Transverse colon (tissue), 4 donors: ENCODE measurements around the gene PLEKHB2. TPM values are rescaled to one million over a fixed set of nuclear protein-coding genes. Genes with fewer than 3 reads are reported as not detected.

ENCODE experiments used
- DNase-seq: peaks from one replicate; pipeline ENCODE4 v3.0.0-alpha.2; 2019
- H3K27ac ChIP-seq, 4 donors: fragments of 200-600 bp; sonication (generic); 2 replicates each; pipeline ENCODE4 v1.5.1; 2016 to 2018; ENCODE audit warnings: inconsistent platforms in 4 of 4
- H3K27me3 ChIP-seq: fragments of 200-600 bp; sonication (generic); 2 replicates; pipeline ENCODE4 v1.5.1; 2017; ENCODE audit warnings: inconsistent platforms
- H3K36me3 ChIP-seq, 4 donors: fragments of 200-600 bp; sonication (generic); 2 replicates each; pipeline ENCODE4 v1.5.1; 2017 to 2019; ENCODE audit warnings: inconsistent platforms in 4 of 4
- H3K4me1 ChIP-seq, 4 donors: fragments of 200-600 bp; sonication (generic); 2 replicates each; pipeline ENCODE4 v1.5.1; 2017 to 2020; ENCODE audit warnings: inconsistent platforms in 4 of 4
- H3K4me3 ChIP-seq, 4 donors: fragments of 200-600 bp; sonication (generic); 1 replicate in 1 of 4; 2 replicates in 3 of 4; pipeline versions ENCODE4 v1.5.1 to v1.6.1; 2017 to 2019; ENCODE audit warnings: inconsistent platforms in 4 of 4
- H3K9me3 ChIP-seq, 2 donors: fragments of 200-600 bp; sonication (generic); 2 replicates each; pipeline ENCODE4 v1.5.1; 2017 to 2019; ENCODE audit warnings: inconsistent platforms in 2 of 2
- EP300 ChIP-seq: sonication (generic); formaldehyde crosslinking; IDR thresholded peaks from one replicate; pipeline ENCODE4 v1.6.1; 2017; ENCODE audit warnings: antibody characterized with exemption, low read depth
- POLR2A ChIP-seq: fragments of 450-650 bp; IDR thresholded peaks from one replicate; pipeline ENCODE4 v1.6.1; 2016; ENCODE audit warnings: antibody characterized with exemption, mild to moderate bottlenecking, moderate library complexity
- POLR2AphosphoS5 ChIP-seq, 3 donors: sonication (generic); formaldehyde crosslinking; IDR thresholded peaks; one replicate each; pipeline ENCODE4 v1.6.1; 2016; ENCODE audit warnings: antibody characterized with exemption in 3 of 3
- WGBS, 2 donors: methylation state at CpG; one replicate each; pipeline ENCODE4 v1.1.5; 2018; ENCODE audit warnings: low coverage in 1 of 2; 5-methylcytosine and 5-hydroxymethylcytosine counted together
- in situ Hi-C, 4 donors: fragments of 200-750 bp; cut with MboI; loops; one replicate each; pipeline versions ENCODE4 v1.15.0 to v1.15.1; 2017; ENCODE audit warnings: low sequenced_read_pairs in 3 of 4, low pct_ligation_motif_present in 1 of 4, low pct_unique_long_range_greater_than_20kb in 1 of 4
- intact Hi-C: fragments of 100-400 bp; cut with DNase I; formaldehyde crosslinking; loops from one replicate; pipeline ENCODE4 v1.15.1; 2023; ENCODE audit warnings: low total_unique reads
- total RNA-seq, 4 donors: library from RNA; depleted of rRNA; stranded (reverse); fragments of >200 nt; gene quantifications; one replicate each; pipeline ENCODE4 v1.1.0, GENCODE V29; 2016
- TF ChIP-seq, protein P1 (sequence below), 5 experiments: fragments of 200-600 bp in 3 of 5; fragments of 450-650 bp in 2 of 5; sonication (generic) in 3 of 5; IDR thresholded peaks; 1 replicate in 2 of 5; 2 replicates in 3 of 5; pipeline ENCODE4 v1.5.1; 2016 to 2017; ENCODE audit warnings: antibody characterized with exemption in 5 of 5, inconsistent platforms in 3 of 5, mild to moderate bottlenecking in 2 of 5, moderate library complexity in 1 of 5

The PLEKHB2 gene
- total RNA-seq, 4 donors from 2014 or later, result 35.4 to 222 (median 131) TPM

DNA sequence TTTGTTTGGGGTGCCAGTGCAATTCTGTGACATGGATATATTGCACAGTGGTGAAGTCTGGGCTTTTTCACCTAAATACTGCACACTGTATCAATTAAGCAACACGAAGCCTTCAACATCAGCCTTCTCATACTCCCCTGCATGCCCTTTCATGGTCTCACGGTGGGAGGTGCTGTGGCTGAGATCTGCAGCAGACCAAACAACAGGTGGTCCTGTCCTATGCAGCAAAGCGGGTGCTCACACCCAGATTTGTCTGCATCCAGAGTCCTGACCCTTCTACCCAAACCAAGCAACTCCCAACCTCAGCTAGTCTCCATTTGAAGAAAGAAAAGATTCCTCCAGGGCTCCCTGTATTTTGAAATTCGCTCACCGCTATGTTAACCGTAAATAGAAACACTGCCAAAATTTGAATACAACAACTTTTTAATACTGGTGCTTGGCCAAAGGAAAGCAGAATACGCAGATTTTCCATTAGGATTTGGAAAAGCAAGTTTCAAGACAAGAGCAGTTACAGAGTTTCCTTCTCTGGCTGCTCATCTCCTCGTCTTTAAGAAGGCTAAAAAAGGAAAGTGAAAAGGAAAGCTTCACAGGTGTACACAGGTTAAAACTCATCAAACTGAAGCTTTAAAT lies 46.8 kb upstream of the PLEKHB2 start:
- intact Hi-C loops, result no loop called here
- H3K27ac ChIP-seq, result no peak overlapping the region
- H3K4me1 ChIP-seq, result peaks cover 0 to 20% (median 9%) of the 10 kb centered on the region in 4 donors
- in situ Hi-C loops, result no loop called here
- no peaks in the 10 kb centered on the region for H3K9me3 ChIP-seq
- peaks cover 0 to 31% (median 8%) of the 10 kb centered on the region in 4 donors for H3K36me3 ChIP-seq
- no peaks in the 10 kb centered on the region for H3K27me3 ChIP-seq
- WGBS, 2 donors, result 80 to 84% methylated on average over 7 to 8 of the region's 8 CpGs
- H3K4me3 ChIP-seq, result no peak overlapping the region
- no peak for DNase-seq
- no peak for TF ChIP-seq POLR2AphosphoS5 (IDR thresholded peaks at IDR 0.05)
- TF ChIP-seq, protein P1, sequence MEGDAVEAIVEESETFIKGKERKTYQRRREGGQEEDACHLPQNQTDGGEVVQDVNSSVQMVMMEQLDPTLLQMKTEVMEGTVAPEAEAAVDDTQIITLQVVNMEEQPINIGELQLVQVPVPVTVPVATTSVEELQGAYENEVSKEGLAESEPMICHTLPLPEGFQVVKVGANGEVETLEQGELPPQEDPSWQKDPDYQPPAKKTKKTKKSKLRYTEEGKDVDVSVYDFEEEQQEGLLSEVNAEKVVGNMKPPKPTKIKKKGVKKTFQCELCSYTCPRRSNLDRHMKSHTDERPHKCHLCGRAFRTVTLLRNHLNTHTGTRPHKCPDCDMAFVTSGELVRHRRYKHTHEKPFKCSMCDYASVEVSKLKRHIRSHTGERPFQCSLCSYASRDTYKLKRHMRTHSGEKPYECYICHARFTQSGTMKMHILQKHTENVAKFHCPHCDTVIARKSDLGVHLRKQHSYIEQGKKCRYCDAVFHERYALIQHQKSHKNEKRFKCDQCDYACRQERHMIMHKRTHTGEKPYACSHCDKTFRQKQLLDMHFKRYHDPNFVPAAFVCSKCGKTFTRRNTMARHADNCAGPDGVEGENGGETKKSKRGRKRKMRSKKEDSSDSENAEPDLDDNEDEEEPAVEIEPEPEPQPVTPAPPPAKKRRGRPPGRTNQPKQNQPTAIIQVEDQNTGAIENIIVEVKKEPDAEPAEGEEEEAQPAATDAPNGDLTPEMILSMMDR (IDR thresholded peaks at IDR 0.05), result no peak

DNA sequence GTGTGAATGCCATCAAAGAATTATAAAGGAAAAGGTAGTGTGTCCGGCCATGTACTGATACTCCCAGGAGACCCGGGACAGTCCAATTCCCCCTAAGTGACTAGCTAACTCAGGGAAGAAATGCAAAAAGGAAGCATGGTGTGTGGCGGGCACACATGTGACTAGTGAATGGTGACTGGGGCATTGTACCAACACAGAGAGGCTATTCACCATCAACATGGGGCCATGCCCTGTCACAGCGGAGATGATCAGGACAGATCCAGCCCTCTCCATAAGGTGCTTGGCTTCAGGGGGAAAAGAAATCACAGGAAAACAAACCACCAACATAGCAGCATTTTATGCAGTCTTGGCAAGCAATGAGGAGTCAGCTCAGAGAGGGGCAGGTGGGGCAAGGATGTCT lies 46.2 kb upstream of the PLEKHB2 start:
- H3K9me3 ChIP-seq, result no peaks in the 10 kb centered on the region
- no peak for DNase-seq
- no peak overlapping the region for H3K4me3 ChIP-seq
- TF ChIP-seq EP300 (no peak), POLR2AphosphoS5 (IDR thresholded peaks at IDR 0.05) (no peak), POLR2A (no peak)
- TF ChIP-seq, protein P1 (IDR thresholded peaks at IDR 0.05), result no peak
- in situ Hi-C loops, result no loop called here
- H3K36me3 ChIP-seq, result peaks cover 0 to 25% (median 8%) of the 10 kb centered on the region in 4 donors
- 95 to 100% methylated on average over 3 to 4 of the region's 4 CpGs for WGBS, 2 donors
- intact Hi-C loops, result no loop called here
- no peaks in the 10 kb centered on the region for H3K27me3 ChIP-seq
- H3K4me1 ChIP-seq, result peaks cover 0 to 20% (median 9%) of the 10 kb centered on the region in 4 donors
- no peak overlapping the region for H3K27ac ChIP-seq

DNA sequence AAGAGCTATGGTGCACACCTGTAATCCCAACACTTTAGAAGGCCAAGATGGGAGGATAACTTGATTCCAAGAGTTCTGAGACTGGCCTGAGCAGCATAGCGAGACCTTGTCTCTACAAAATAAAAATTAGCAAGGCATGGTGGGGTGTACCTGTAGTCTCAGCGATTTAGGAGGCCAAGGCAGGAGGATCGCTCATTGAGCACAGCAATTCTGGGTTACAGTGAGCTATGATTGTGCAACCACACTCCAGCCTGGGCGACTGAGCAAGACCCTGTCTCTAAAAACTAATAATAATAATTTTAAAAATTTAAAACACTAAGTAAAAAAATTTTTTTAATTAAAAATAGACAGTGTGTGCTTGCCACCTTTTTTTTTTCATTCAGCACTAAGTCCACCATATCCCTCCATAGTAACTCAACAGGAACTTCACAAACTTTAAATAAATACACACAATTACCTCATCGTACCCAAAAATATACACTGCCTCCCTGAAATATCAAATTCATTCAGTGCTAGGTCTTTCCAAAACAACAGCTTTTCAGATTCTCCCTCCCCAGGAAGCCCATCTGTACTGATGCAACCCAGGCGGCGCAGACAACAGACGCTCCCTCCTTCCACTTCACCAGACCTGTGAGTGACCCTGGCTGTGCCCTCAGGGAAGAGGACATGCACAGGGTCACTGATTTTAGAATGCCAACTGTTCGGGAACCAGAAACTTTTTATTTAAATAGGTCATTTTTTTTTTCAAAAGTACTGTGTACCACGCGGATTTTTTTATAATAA lies 41.4 kb upstream of the PLEKHB2 start:
- WGBS, 2 donors, result 92 to 93% methylated on average over 7 to 11 of the region's 11 CpGs
- no peaks in the 10 kb centered on the region for H3K9me3 ChIP-seq
- intact Hi-C loops (no loop called here), in situ Hi-C loops (no loop called here)
- peaks cover 0 to 15% (median 6%) of the 10 kb centered on the region in 4 donors for H3K4me1 ChIP-seq
- DNase-seq, result no peak
- H3K27ac ChIP-seq, result no peak overlapping the region
- peaks cover 0 to 10% (median 4%) of the 10 kb centered on the region in 4 donors for H3K36me3 ChIP-seq
- no peak overlapping the region for H3K4me3 ChIP-seq
- H3K27me3 ChIP-seq, result no peaks in the 10 kb centered on the region
- no peak for TF ChIP-seq POLR2A

DNA sequence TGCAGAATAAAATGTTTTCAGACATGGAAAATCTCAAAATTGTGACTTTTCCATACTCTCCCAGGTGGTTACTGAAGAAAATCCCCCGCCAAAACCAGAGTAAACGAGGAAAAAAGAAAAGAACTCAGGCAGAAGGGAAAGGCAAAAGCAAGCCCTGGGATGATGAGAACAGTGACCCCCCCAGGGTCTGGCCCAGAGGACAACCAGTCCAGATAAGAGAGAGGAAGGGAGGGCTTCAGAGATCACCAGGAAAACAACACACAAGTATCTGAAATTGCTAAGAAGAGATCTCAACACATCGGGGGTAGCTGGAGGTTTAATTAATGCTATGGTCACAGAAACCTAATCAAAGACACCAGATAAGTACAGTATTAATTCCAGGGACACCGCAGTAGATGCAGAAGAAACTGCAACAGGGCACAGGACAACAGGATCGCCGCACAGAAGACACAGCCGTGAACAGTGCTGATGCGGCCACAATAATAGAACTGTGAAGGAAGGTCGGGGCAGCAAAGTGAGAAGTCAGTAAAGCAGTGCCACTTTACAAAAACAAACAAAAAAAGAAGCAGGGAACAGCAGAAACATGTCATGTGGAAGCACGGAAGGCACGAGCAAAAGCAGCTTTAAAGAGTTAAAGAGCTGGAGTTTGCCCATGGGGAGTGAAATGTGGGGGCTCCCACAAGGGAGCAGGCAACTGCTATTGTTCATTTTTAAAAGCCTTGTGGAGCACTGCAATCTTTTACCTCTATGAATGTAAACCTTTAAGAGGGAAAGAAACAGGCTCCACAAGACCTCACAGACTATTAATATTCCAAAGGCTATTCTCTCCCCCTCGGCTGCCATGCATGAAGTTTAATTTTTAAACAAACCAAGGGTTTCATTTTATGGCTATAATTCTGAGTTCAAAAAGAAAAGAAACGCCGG lies 40.3 kb upstream of the PLEKHB2 start:
- in situ Hi-C loops (no loop called here), intact Hi-C loops (no loop called here)
- DNase-seq, result no peak
- 68 to 84% methylated on average over 11 to 14 of the region's 14 CpGs for WGBS, 2 donors
- peaks cover 0 to 13% (median 3%) of the 10 kb centered on the region in 4 donors for H3K36me3 ChIP-seq
- H3K27ac ChIP-seq, result no peak overlapping the region
- H3K4me3 ChIP-seq, result no peak overlapping the region
- no peaks in the 10 kb centered on the region for H3K9me3 ChIP-seq
- no peaks in the 10 kb centered on the region for H3K27me3 ChIP-seq
- H3K4me1 ChIP-seq, result peaks cover 0 to 15% (median 6%) of the 10 kb centered on the region in 4 donors
- TF ChIP-seq POLR2A (no peak), EP300 (no peak), POLR2AphosphoS5 (IDR thresholded peaks at IDR 0.05) (no peak)
- TF ChIP-seq, protein P1 (IDR thresholded peaks at IDR 0.05), result no peak
